Loucy (cell line): ENCODE data around the gene CREG1.

Source experiments
- H2AFZ ChIP-seq: fragments of 200-600 bp; sonication (generic); 2 replicates; pipeline ENCODE4 v1.6.0; 2016; ENCODE audit warnings: antibody characterized with exemption, mild to moderate bottlenecking, low read length, moderate library complexity
- H3F3A ChIP-seq: fragments of 200-600 bp; 2 replicates; pipeline ENCODE4 v1.6.0; 2016; ENCODE audit warnings: antibody characterized with exemption, low read depth, mild to moderate bottlenecking
- H3K27me3 ChIP-seq: fragments of 200-600 bp; sonication (generic); 2 replicates; pipeline ENCODE4 v1.6.1; 2014; ENCODE audit warnings: low read length, mild to moderate bottlenecking; ENCODE audit not compliant: insufficient read depth, poor library complexity, severe bottlenecking
- H3K36me3 ChIP-seq: fragments of 200-600 bp; sonication (generic); 2 replicates; pipeline ENCODE4 v1.6.1; 2016; ENCODE audit warnings: low read length; ENCODE audit not compliant: insufficient read depth
- H3K4me1 ChIP-seq: fragments of 200-600 bp; sonication (generic); 2 replicates; pipeline ENCODE4 v1.5.1; 2014; ENCODE audit warnings: low read length, mild to moderate bottlenecking; ENCODE audit not compliant: insufficient read depth, poor library complexity, severe bottlenecking
- H3K4me2 ChIP-seq: fragments of 200-600 bp; sonication (generic); 2 replicates; pipeline ENCODE4 v1.6.0; 2014; ENCODE audit warnings: antibody characterized with exemption, low read length, low read depth, mild to moderate bottlenecking; ENCODE audit not compliant: poor library complexity, severe bottlenecking
- H3K4me3 ChIP-seq: fragments of 200-600 bp; sonication (generic); 2 replicates; pipeline ENCODE4 v1.5.1; 2014; ENCODE audit warnings: low read length, mild to moderate bottlenecking, mixed read lengths; ENCODE audit not compliant: poor library complexity, severe bottlenecking
- H3K79me2 ChIP-seq: fragments of 200-600 bp; sonication (generic); 2 replicates; pipeline ENCODE4 v1.6.1; 2014; ENCODE audit warnings: low read length; ENCODE audit not compliant: insufficient read depth
- H3K9ac ChIP-seq: fragments of 200-600 bp; sonication (generic); 2 replicates; pipeline ENCODE4 v1.6.0; 2014; ENCODE audit warnings: mild to moderate bottlenecking, low read depth, low read length, moderate library complexity; ENCODE audit not compliant: poor library complexity, severe bottlenecking
- H3K9me2 ChIP-seq: fragments of 200-600 bp; sonication (generic); replicated peaks from 2 replicates; pipeline ENCODE4 v1.6.1; 2016; ENCODE audit warnings: low read depth, low read length, mixed read lengths
- H3K9me3 ChIP-seq: fragments of 200-600 bp; sonication (generic); 2 replicates; pipeline ENCODE4 v1.6.1; 2014; ENCODE audit warnings: mild to moderate bottlenecking, antibody characterized with exemption, low read length, low read depth; ENCODE audit not compliant: insufficient read depth
- H4K20me1 ChIP-seq: fragments of 200-600 bp; sonication (generic); 2 replicates; pipeline ENCODE4 v1.6.0; 2014; ENCODE audit warnings: antibody characterized with exemption, low read length, mild to moderate bottlenecking; ENCODE audit not compliant: insufficient read depth, poor library complexity, severe bottlenecking
- EZH2phosphoT487 ChIP-seq: fragments of 200-600 bp; IDR thresholded peaks from 2 replicates; pipeline ENCODE4 v1.6.1; 2018; ENCODE audit warnings: antibody characterized with exemption, mild to moderate bottlenecking, moderate library complexity, borderline replicate concordance
- TF ChIP-seq, protein P1 (sequence below): fragments of 200-600 bp; sonication (generic); conservative IDR thresholded peaks from 2 replicates; pipeline ENCODE4 v1.5.1; 2014; ENCODE audit warnings: mild to moderate bottlenecking, antibody characterized with exemption, low read length

The CREG1 gene

DNA sequence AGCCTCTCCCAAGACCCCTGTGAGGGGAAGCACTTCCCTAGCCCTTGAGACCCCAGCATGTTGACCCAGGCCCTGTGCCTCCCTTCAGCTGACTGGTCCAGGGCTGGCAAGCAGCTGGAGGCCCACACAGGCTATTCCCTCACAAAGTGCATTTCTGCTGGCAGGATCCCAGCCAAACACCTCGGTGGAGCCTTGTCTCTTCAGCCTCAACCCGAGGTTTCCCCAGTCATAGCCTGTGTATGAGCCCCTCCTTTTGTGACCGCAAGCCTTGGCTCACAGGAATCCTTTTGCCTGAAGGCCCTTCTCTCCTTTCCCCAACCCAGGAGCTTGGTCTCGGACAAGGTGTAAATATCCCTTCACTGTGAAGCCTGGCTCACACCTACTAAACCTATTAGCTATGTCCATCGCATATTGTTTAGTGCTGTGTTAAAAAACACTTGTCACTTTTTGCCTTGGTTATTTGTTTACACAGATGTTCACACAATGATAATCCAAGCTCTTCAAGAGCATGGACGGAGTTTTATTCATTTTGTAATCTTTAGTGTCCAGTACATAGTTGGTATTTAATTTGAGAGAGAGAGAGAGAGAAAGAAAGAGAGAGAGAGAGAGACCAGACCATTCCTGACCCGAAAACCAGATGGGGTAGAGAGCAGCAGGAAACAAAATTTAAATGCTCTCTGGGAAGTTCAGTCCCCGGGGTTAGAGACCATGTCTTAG is 26.7 kb downstream of the CREG1 start:
- Histone ChIP-seq H3K4me2 (no peak overlapping the region), H3K9me3 (no peaks in the 10 kb centered on the region), H3K79me2 (no peaks in the 10 kb centered on the region), H2AFZ (no peak overlapping the region), H3K4me1 (no peaks in the 10 kb centered on the region), H3F3A (no peaks in the 10 kb centered on the region), H3K36me3 (no peaks in the 10 kb centered on the region), H3K4me3 (no peak overlapping the region), H3K27me3 (no peaks in the 10 kb centered on the region), H3K9me2 (no peaks in the 10 kb centered on the region), H4K20me1 (no peaks in the 10 kb centered on the region), H3K9ac (no peak overlapping the region)
- TF ChIP-seq, protein P1, sequence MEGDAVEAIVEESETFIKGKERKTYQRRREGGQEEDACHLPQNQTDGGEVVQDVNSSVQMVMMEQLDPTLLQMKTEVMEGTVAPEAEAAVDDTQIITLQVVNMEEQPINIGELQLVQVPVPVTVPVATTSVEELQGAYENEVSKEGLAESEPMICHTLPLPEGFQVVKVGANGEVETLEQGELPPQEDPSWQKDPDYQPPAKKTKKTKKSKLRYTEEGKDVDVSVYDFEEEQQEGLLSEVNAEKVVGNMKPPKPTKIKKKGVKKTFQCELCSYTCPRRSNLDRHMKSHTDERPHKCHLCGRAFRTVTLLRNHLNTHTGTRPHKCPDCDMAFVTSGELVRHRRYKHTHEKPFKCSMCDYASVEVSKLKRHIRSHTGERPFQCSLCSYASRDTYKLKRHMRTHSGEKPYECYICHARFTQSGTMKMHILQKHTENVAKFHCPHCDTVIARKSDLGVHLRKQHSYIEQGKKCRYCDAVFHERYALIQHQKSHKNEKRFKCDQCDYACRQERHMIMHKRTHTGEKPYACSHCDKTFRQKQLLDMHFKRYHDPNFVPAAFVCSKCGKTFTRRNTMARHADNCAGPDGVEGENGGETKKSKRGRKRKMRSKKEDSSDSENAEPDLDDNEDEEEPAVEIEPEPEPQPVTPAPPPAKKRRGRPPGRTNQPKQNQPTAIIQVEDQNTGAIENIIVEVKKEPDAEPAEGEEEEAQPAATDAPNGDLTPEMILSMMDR, result no peak
- TF ChIP-seq EZH2phosphoT487, result no peak

GRCh38 chr1:167524651-167525050 is 28.9 kb downstream of the CREG1 start:
- Histone ChIP-seq H3K27me3 (no peaks in the 10 kb centered on the region), H3K4me2 (no peak overlapping the region), H3K79me2 (no peaks in the 10 kb centered on the region), H3K9me3 (no peaks in the 10 kb centered on the region), H2AFZ (no peak overlapping the region), H3K9me2 (no peaks in the 10 kb centered on the region), H3K4me3 (no peak overlapping the region), H3K9ac (no peak overlapping the region), H3K36me3 (no peaks in the 10 kb centered on the region), H3F3A (no peaks in the 10 kb centered on the region), H4K20me1 (no peaks in the 10 kb centered on the region), H3K4me1 (no peaks in the 10 kb centered on the region)
- TF ChIP-seq, protein P1, result no peak
- no peak for TF ChIP-seq EZH2phosphoT487

DNA sequence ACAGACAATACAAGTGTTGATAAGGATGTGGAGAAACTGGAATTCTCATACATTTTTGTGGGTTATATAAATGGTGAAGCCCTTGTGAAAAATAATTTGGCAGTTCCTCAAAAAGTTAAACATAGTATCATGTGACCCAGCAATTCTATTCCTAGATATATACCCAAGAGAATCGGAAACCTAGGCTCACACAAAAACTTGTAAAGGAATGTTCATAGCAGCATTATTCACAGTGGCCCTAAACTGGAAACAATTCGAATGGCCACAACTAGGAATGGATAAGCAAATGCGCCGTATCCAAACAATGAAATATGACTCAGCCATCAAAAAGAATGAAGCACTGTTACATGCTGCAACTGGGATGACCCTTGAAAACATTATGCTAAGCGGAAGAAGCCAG is 31.3 kb downstream of the CREG1 start:
- peaks cover 7% of the 10 kb centered on the region for H3K4me1 ChIP-seq
- H2AFZ ChIP-seq, result no peak overlapping the region
- no peak overlapping the region for H3K4me3 ChIP-seq
- H4K20me1 ChIP-seq, result no peaks in the 10 kb centered on the region
- H3K9ac ChIP-seq, result no peak overlapping the region
- peaks cover 12% of the 10 kb centered on the region for H3K79me2 ChIP-seq
- H3K9me2 ChIP-seq, result no peaks in the 10 kb centered on the region
- no peaks in the 10 kb centered on the region for H3K9me3 ChIP-seq
- no peaks in the 10 kb centered on the region for H3K36me3 ChIP-seq
- no peaks in the 10 kb centered on the region for H3K27me3 ChIP-seq
- H3K4me2 ChIP-seq, result no peak overlapping the region
- no peaks in the 10 kb centered on the region for H3F3A ChIP-seq
- no peak for TF ChIP-seq EZH2phosphoT487
- TF ChIP-seq, protein P1, result no peak
